Activated T-helper 2 cell treated with anti-CD3 and anti-CD28 coated beads, Interferon-gamma antibody, Interleukin-2, Interleukin-4, amounts not matched to agents 10 μg/mL and 5 μg/mL and 100 μg/mL, durations not matched to agents 14 hours and 24 hours and 36 hours (primary cell): ENCODE results near the gene ATXN10. TPM values are rescaled to one million over a fixed set of nuclear protein-coding genes. Genes with fewer than 3 reads are reported as not detected.

Experiments
- DNase-seq: peaks from one replicate; pipeline ENCODE4 v3.0.0; 2021; ENCODE audit warnings: low spot score
- H3K27ac Mint-ChIP-seq: one replicate; pipeline ENCODE4 v1.8.0; 2021; ENCODE audit warnings: mixed read lengths
- H3K27me3 Mint-ChIP-seq: one replicate; pipeline ENCODE4 v1.8.0; 2021; ENCODE audit warnings: low read depth, mixed read lengths
- H3K36me3 Mint-ChIP-seq: one replicate; pipeline ENCODE4 v1.8.0; 2021; ENCODE audit warnings: low read depth, mixed read lengths
- H3K4me1 Mint-ChIP-seq: one replicate; pipeline ENCODE4 v1.8.0; 2021; ENCODE audit warnings: low read depth, mixed read lengths
- H3K4me3 Mint-ChIP-seq: one replicate; pipeline ENCODE4 v1.8.0; 2021; ENCODE audit warnings: low read depth, mild to moderate bottlenecking, moderate library complexity, mixed read lengths
- H3K9me3 Mint-ChIP-seq: one replicate; pipeline ENCODE4 v1.8.0; 2021; ENCODE audit warnings: mixed read lengths
- intact Hi-C: fragments of 100-400 bp; cut with micrococcal nuclease; formaldehyde crosslinking; loops from one replicate; pipeline ENCODE4 v1.15.1; 2023
- total RNA-seq: library from RNA; stranded (reverse); gene quantifications from 2 replicates; pipeline ENCODE4 v1.2.3, GENCODE V29; 2022

The ATXN10 gene
- total RNA-seq, 1 donor from 2014 or later, result 123 TPM

- Mint-ChIP-seq H3K9me3 (no peaks in the 10 kb centered on the region), H3K36me3 (peaks cover 4% of the 10 kb centered on the region), H3K27ac (no peak overlapping the region), H3K27me3 (no peaks in the 10 kb centered on the region), H3K4me1 (peaks cover 1% of the 10 kb centered on the region), H3K4me3 (no peak overlapping the region)
- no peak for DNase-seq
- intact Hi-C loops, result no loop called here
Observed at GRCh38 chr22:45684752-45685574, 13.3 kb downstream of the ATXN10 start.

DNA sequence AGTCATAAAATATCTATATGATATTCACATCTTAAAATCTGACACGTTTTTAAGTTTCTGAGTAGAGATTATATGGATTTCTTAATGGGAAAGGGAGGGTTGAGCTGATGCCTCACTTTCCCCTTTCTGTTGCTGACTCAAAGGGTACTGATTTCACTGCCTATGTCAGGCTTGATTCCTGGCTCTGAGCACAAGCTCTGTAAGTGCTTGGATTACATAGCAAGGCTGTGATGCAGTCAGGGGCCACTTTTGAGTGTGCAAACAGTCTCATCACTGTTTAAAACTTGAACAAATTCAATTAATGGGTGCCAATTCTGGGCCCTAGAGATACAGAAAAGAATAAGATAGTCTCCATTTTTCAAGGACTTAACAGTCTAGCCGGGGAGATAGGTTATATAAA, 14.4 kb downstream of the ATXN10 start:
- H3K4me1 Mint-ChIP-seq, result peaks cover 3% of the 10 kb centered on the region
- no peaks in the 10 kb centered on the region for H3K27me3 Mint-ChIP-seq
- no peaks in the 10 kb centered on the region for H3K9me3 Mint-ChIP-seq
- no peak for DNase-seq
- H3K27ac Mint-ChIP-seq, result no peak overlapping the region
- H3K36me3 Mint-ChIP-seq, result peaks cover 13% of the 10 kb centered on the region
- H3K4me3 Mint-ChIP-seq, result no peak overlapping the region
- intact Hi-C loops, result no loop called here

- intact Hi-C loops, result no loop called here
- Mint-ChIP-seq H3K4me3 (no peak overlapping the region), H3K36me3 (peaks cover 16% of the 10 kb centered on the region), H3K27ac (no peak overlapping the region), H3K4me1 (peaks cover 3% of the 10 kb centered on the region), H3K27me3 (no peaks in the 10 kb centered on the region), H3K9me3 (no peaks in the 10 kb centered on the region)
- no peak for DNase-seq
Observed at GRCh38 chr22:45686836-45687235, 15.2 kb downstream of the ATXN10 start.

- Mint-ChIP-seq H3K27me3 (no peaks in the 10 kb centered on the region), H3K4me1 (peaks cover 3% of the 10 kb centered on the region), H3K4me3 (no peak overlapping the region), H3K27ac (no peak overlapping the region), H3K9me3 (no peaks in the 10 kb centered on the region), H3K36me3 (peaks cover 28% of the 10 kb centered on the region)
- intact Hi-C loops, result no loop called here
- no peak for DNase-seq
Observed at GRCh38 chr22:45688600-45689080, 17.0 kb downstream of the ATXN10 start.

DNA sequence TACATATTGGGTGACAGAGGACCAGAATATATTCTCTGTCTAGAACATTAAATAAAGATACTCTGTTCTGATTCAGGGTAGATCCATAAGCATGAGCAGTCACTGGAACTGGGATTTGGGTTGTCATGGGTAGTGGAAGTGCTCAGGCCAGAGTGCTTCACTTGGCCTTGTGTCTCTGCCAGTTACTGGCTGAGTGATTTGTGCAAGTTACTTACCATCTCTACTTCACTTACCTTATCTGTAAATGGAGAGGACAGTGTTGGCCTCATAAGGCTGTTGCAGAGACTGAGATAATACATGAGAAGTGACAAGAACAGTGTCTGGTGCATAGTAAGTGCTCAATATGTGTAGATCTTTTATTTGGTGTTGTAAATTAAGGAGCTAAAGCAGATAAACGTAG, 17.6 kb downstream of the ATXN10 start:
- Mint-ChIP-seq H3K36me3 (peaks cover 33% of the 10 kb centered on the region), H3K4me3 (no peak overlapping the region), H3K4me1 (peaks cover 3% of the 10 kb centered on the region), H3K27me3 (no peaks in the 10 kb centered on the region), H3K9me3 (no peaks in the 10 kb centered on the region), H3K27ac (no peak overlapping the region)
- no peak for DNase-seq
- intact Hi-C loops, result no loop called here

GRCh38 chr22:45690008-45690407, 18.4 kb downstream of the ATXN10 start:
- DNase-seq, result no peak
- intact Hi-C loops, result no loop called here
- no peaks in the 10 kb centered on the region for H3K27me3 Mint-ChIP-seq
- H3K9me3 Mint-ChIP-seq, result no peaks in the 10 kb centered on the region
- H3K4me3 Mint-ChIP-seq, result no peak overlapping the region
- no peak overlapping the region for H3K27ac Mint-ChIP-seq
- H3K36me3 Mint-ChIP-seq, result peaks cover 34% of the 10 kb centered on the region
- H3K4me1 Mint-ChIP-seq, result peaks cover 3% of the 10 kb centered on the region

- Mint-ChIP-seq H3K36me3 (peaks cover 43% of the 10 kb centered on the region), H3K27me3 (no peaks in the 10 kb centered on the region), H3K4me1 (peaks cover 3% of the 10 kb centered on the region), H3K9me3 (no peaks in the 10 kb centered on the region), H3K27ac (no peak overlapping the region), H3K4me3 (no peak overlapping the region)
- intact Hi-C loops, result no loop called here
- DNase-seq, result no peak
Observed at GRCh38 chr22:45692549-45692948, 20.9 kb downstream of the ATXN10 start.

DNA sequence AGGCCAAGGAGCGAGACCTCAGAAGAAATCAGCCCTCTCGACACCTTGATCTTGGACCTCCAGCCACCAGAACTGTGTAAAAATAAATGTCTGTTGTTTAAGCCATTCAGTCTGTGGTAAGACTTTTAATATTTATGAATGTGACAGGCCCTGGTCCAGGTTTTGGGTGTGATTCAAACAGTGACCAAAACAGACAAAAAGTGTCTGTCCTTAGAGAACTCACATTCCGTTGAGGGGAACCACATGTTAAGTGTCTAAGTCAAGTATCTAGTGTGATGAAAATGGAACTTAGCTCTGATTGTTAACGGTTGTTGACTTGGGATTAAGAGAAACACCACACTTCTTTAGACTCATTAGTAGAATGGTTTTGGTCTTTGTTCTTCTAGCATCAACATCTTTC, 22.2 kb downstream of the ATXN10 start:
- intact Hi-C loops, result no loop called here
- Mint-ChIP-seq H3K4me1 (peaks cover 7% of the 10 kb centered on the region), H3K27ac (no peak overlapping the region), H3K9me3 (no peaks in the 10 kb centered on the region), H3K27me3 (no peaks in the 10 kb centered on the region), H3K36me3 (peaks cover 53% of the 10 kb centered on the region), H3K4me3 (no peak overlapping the region)
- DNase-seq, result no peak

DNA sequence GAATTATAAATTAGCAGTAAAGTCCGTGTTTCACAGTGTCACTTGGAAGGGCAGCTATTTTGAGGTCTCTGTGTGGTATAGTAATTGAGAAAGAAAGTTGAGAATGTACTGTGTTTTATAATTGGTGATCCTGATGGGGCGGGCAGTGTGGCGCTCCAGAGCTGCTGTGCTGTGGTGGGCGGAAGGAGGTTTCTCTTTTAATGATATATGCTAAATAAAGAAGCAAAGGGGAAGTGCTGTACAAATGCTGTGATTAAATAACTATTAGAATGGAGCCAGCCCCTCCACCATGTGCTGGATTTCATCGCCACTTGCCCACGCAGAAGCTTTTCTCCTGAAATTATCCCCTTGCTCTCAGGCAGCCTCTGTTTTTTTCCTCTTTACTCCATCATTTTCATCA, 24.6 kb downstream of the ATXN10 start:
- H3K9me3 Mint-ChIP-seq, result no peaks in the 10 kb centered on the region
- no peak for DNase-seq
- H3K27me3 Mint-ChIP-seq, result no peaks in the 10 kb centered on the region
- no peak overlapping the region for H3K4me3 Mint-ChIP-seq
- H3K36me3 Mint-ChIP-seq, result peaks cover 54% of the 10 kb centered on the region
- no peak overlapping the region for H3K27ac Mint-ChIP-seq
- intact Hi-C loops, result no loop called here
- H3K4me1 Mint-ChIP-seq, result peaks cover 4% of the 10 kb centered on the region

GRCh38 chr22:45698094-45698493, 26.5 kb downstream of the ATXN10 start:
- Mint-ChIP-seq H3K27ac (no peak overlapping the region), H3K4me3 (no peak overlapping the region), H3K9me3 (no peaks in the 10 kb centered on the region), H3K36me3 (peaks cover 56% of the 10 kb centered on the region), H3K4me1 (peaks cover 4% of the 10 kb centered on the region), H3K27me3 (no peaks in the 10 kb centered on the region)
- intact Hi-C loops, result no loop called here
- DNase-seq, result no peak

GRCh38 chr22:45702981-45703380, 31.3 kb downstream of the ATXN10 start:
- no peak for DNase-seq
- Mint-ChIP-seq H3K9me3 (no peaks in the 10 kb centered on the region), H3K4me3 (no peak overlapping the region), H3K27me3 (no peaks in the 10 kb centered on the region), H3K36me3 (peaks cover 70% of the 10 kb centered on the region), H3K27ac (no peak overlapping the region), H3K4me1 (peaks cover 6% of the 10 kb centered on the region)
- intact Hi-C loops, result no loop called here

DNA sequence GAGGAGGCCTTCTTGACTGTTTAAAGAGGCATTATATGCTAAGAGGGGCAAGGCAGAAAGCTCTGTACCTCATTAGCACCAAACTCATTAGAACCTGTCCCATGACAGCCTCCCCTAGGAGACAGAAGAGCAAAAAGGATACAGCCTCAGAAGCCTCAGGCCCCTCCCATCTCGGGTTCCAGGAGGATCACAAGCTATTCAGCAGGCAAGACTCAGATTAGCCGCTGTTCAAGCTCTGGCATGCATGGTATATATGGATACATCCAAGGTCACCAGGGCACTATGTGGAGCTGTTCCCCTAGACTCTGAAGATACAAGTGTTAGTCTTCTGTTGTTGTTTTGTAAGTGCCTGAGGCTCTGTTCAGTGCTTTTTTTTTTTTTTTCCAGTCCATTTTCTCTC, 32.1 kb downstream of the ATXN10 start:
- intact Hi-C loops, result no loop called here
- H3K4me1 Mint-ChIP-seq, result peaks cover 6% of the 10 kb centered on the region
- H3K27ac Mint-ChIP-seq, result no peak overlapping the region
- no peak overlapping the region for H3K4me3 Mint-ChIP-seq
- H3K9me3 Mint-ChIP-seq, result no peaks in the 10 kb centered on the region
- no peaks in the 10 kb centered on the region for H3K27me3 Mint-ChIP-seq
- peaks cover 68% of the 10 kb centered on the region for H3K36me3 Mint-ChIP-seq
- no peak for DNase-seq

DNA sequence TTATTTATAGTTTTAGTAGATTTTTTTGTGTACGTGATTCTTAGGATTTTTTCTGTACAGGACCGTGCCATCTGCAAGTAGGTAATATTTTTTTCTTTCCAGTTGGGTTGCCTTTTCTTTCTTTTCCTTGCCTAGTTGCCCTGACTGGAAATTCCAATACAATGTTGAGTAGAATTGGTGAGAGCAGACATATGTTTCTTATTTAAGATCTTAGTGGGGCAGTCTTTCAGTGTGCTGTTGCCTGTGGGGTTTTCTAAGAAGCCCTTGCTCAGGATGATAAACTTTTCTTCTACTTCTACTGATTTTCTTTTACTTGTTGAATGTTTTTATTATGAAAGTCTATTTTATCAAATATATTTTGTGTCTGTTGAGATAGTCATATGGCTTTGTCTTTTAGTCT, 33.0 kb downstream of the ATXN10 start:
- intact Hi-C loops, result no loop called here
- DNase-seq, result no peak
- H3K27me3 Mint-ChIP-seq, result no peaks in the 10 kb centered on the region
- H3K4me1 Mint-ChIP-seq, result peaks cover 15% of the 10 kb centered on the region
- H3K4me3 Mint-ChIP-seq, result no peak overlapping the region
- H3K27ac Mint-ChIP-seq, result no peak overlapping the region
- peaks cover 73% of the 10 kb centered on the region for H3K36me3 Mint-ChIP-seq
- H3K9me3 Mint-ChIP-seq, result no peaks in the 10 kb centered on the region
